Measurements from ENCODE around the gene MYH15. TPM values are rescaled to one million over a fixed set of nuclear protein-coding genes. Genes with fewer than 3 reads are reported as not detected.

MYH15 gene
- total and polyA plus RNA-seq, 10 of the 15 experiments (the other 5 are each of a cell fraction or from before 2014, with no cell fraction given) = 0.05 to 0.27 (median 0.09) TPM; not detected in 1

GRCh38 chr3:108471426-108471825, 39.0 kb downstream of the MYH15 start:
- no TSS peak for BruUV-seq (replicated peaks)

GRCh38 chr3:108469126-108469525, 41.3 kb downstream of the MYH15 start:
- Histone ChIP-seq H3K27ac (ENCODE audit: control insufficient read depth, insufficient read depth) (no peak overlapping the region), H4K20me1 (ENCODE audit: control insufficient read depth, insufficient read depth) (no peaks in the 10 kb centered on the region), H3K4me3 (no peak overlapping the region), H3K36me3 (ENCODE audit: control insufficient read depth in 2 of 2, insufficient read depth in 2 of 2, low read length in 1 of 2) (no peaks in the 10 kb centered on the region), H3K27me3 (replicated peaks in 1 of 2; ENCODE audit: control insufficient read depth in 2 of 2, insufficient read depth in 2 of 2, low read length in 1 of 2) (no peaks in the 10 kb centered on the region; a peak in 1 of 4 replicates), H2AFZ (ENCODE audit: control insufficient read depth, low read depth, low read length) (no peak overlapping the region), H3K4me2 (ENCODE audit: control insufficient read depth, insufficient read depth) (no peak overlapping the region), H3K79me2 (ENCODE audit: control insufficient read depth, insufficient read depth, low read length) (no peaks in the 10 kb centered on the region), H3K4me1 (ENCODE audit: control insufficient read depth, insufficient read depth, low read length) (no peaks in the 10 kb centered on the region), H3K9ac (ENCODE audit: control insufficient read depth, insufficient read depth, low read length) (no peak overlapping the region), H3K9me3 (replicated peaks; ENCODE audit: control insufficient read depth, insufficient read depth, low read length) (no peaks in the 10 kb centered on the region)
- RAD21 ChIA-PET (ENCODE audit: unreplicated experiment) = interaction anchor here (2.0 kb wide), 1 partner anchor 9 kb away, joined by 4 read pairs; no protein-coding TSS in a partner anchor
- SMC1A ChIA-PET (ENCODE audit: uncharacterized antibody, unreplicated experiment) = no interaction called here
- intact Hi-C loops (cut with micrococcal nuclease; ENCODE audit: unreplicated experiment) = no loop called here
- CTCF ChIA-PET = interaction anchor here (2.6 kb wide), 1 partner anchor 9 kb away, joined by 11 read pairs; no protein-coding TSS in a partner anchor
- TF ChIP-seq EED (IDR thresholded peaks at IDR 0.05; ENCODE audit: low read depth) (no peak), ZNF384 (IDR thresholded peaks at IDR 0.05; ENCODE audit: borderline replicate concordance, low read depth, low read length) (no peak), SP1 (IDR thresholded peaks at IDR 0.05; ENCODE audit: low read depth, low read length) (no peak), NBN (IDR thresholded peaks at IDR 0.05) (no peak), CBX5 (IDR thresholded peaks at IDR 0.05; ENCODE audit: low read depth) (no peak), RUNX3 (IDR thresholded peaks at IDR 0.05; ENCODE audit: low read length) (no peak), SIX5 (IDR thresholded peaks at IDR 0.05; ENCODE audit: low read depth, low read length, severe bottlenecking) (no peak), SREBF1 (IDR thresholded peaks at IDR 0.05; ENCODE audit: low read length) (no peak)
- TF ChIP-seq, protein P1, sequence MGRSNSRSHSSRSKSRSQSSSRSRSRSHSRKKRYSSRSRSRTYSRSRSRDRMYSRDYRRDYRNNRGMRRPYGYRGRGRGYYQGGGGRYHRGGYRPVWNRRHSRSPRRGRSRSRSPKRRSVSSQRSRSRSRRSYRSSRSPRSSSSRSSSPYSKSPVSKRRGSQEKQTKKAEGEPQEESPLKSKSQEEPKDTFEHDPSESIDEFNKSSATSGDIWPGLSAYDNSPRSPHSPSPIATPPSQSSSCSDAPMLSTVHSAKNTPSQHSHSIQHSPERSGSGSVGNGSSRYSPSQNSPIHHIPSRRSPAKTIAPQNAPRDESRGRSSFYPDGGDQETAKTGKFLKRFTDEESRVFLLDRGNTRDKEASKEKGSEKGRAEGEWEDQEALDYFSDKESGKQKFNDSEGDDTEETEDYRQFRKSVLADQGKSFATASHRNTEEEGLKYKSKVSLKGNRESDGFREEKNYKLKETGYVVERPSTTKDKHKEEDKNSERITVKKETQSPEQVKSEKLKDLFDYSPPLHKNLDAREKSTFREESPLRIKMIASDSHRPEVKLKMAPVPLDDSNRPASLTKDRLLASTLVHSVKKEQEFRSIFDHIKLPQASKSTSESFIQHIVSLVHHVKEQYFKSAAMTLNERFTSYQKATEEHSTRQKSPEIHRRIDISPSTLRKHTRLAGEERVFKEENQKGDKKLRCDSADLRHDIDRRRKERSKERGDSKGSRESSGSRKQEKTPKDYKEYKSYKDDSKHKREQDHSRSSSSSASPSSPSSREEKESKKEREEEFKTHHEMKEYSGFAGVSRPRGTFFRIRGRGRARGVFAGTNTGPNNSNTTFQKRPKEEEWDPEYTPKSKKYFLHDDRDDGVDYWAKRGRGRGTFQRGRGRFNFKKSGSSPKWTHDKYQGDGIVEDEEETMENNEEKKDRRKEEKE (IDR thresholded peaks at IDR 0.05) = no peak
- TF ChIP-seq, protein P2, sequence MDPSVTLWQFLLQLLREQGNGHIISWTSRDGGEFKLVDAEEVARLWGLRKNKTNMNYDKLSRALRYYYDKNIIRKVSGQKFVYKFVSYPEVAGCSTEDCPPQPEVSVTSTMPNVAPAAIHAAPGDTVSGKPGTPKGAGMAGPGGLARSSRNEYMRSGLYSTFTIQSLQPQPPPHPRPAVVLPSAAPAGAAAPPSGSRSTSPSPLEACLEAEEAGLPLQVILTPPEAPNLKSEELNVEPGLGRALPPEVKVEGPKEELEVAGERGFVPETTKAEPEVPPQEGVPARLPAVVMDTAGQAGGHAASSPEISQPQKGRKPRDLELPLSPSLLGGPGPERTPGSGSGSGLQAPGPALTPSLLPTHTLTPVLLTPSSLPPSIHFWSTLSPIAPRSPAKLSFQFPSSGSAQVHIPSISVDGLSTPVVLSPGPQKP (IDR thresholded peaks at IDR 0.05; ENCODE audit: low read depth, low read length) = no peak
- WGBS (ENCODE audit: insufficient coverage, insufficient replicate concordance, low lambda C conversion rate, missing lambda C conversion rate) = 37% methylated on average over 5 of the region's 5 CpGs
- in situ Hi-C loops (cut with MboI) = no loop called here
- POLR2A ChIA-PET = no interaction called here
- no peak for DNase-seq (ENCODE audit: low read depth, low spot score)
- no peak for ATAC-seq
- no TSS peak for BruUV-seq (replicated peaks)
- FAIRE-seq = no peak

More at GRCh38 chr3:108471426-108471825, 39.0 kb downstream of the MYH15 start:
- intact Hi-C loops (cut with micrococcal nuclease; ENCODE audit: unreplicated experiment) = loop anchor here (10.0 kb wide), 1 partner anchor 1237 kb away; no protein-coding TSS in a partner anchor
- DNase-seq (ENCODE audit: low read depth, low spot score) = no peak
- Histone ChIP-seq H3K4me3 (no peak overlapping the region), H3K27me3 (replicated peaks in 1 of 2; ENCODE audit: control insufficient read depth in 2 of 2, insufficient read depth in 2 of 2, low read length in 1 of 2) (no peaks in the 10 kb centered on the region; a peak in 1 of 4 replicates), H3K9ac (ENCODE audit: control insufficient read depth, insufficient read depth, low read length) (no peak overlapping the region), H3K4me2 (ENCODE audit: control insufficient read depth, insufficient read depth) (no peak overlapping the region), H3K9me3 (replicated peaks; ENCODE audit: control insufficient read depth, insufficient read depth, low read length) (no peaks in the 10 kb centered on the region), H3K79me2 (ENCODE audit: control insufficient read depth, insufficient read depth, low read length) (no peaks in the 10 kb centered on the region), H3K36me3 (ENCODE audit: control insufficient read depth in 2 of 2, insufficient read depth in 2 of 2, low read length in 1 of 2) (no peaks in the 10 kb centered on the region), H3K4me1 (ENCODE audit: control insufficient read depth, insufficient read depth, low read length) (no peaks in the 10 kb centered on the region), H3K27ac (ENCODE audit: control insufficient read depth, insufficient read depth) (no peak overlapping the region), H2AFZ (ENCODE audit: control insufficient read depth, low read depth, low read length) (no peak overlapping the region), H4K20me1 (ENCODE audit: control insufficient read depth, insufficient read depth) (no peaks in the 10 kb centered on the region)
- CTCF ChIA-PET = interaction anchor here (1.4 kb wide), 1 partner anchor 11 kb away, joined by 3 read pairs; no protein-coding TSS in a partner anchor
- no peak for FAIRE-seq
- POLR2A ChIA-PET = no interaction called here
- in situ Hi-C loops (cut with MboI) = loop anchor here (5.0 to 10.0 kb wide), 2 partner anchors 319 to 1237 kb away; no protein-coding TSS in a partner anchor
- SMC1A ChIA-PET (ENCODE audit: uncharacterized antibody, unreplicated experiment) = no interaction called here
- no peak for TF ChIP-seq YY1 (IDR thresholded peaks at IDR 0.05; ENCODE audit: low read depth, low read length)
- TF ChIP-seq CREB1 (IDR thresholded peaks at IDR 0.05; ENCODE audit: low read depth) = no peak
- RAD21 ChIA-PET (ENCODE audit: unreplicated experiment) = no interaction called here
- no peak for ATAC-seq

All from GM12878 (cell line).